GM18909 (cell line): ENCODE measurements around the gene TBC1D8.
A peak's percentile ranks its signal among the peaks of the same experiment; 100 is the strongest.

ENCODE experiments used
- ATAC-seq: cut with Tn5 transposase; IDR thresholded peaks from one replicate; pipeline ENCODE4 v1.9.1; 2021; ENCODE audit warnings: mild to moderate bottlenecking; ENCODE audit not compliant: unreplicated experiment, poor library complexity

Gene TBC1D8

GRCh38 chr2:101038455-101039255 is 112.5 kb downstream of the TBC1D8 start:
- no peak for ATAC-seq

GRCh38 chr2:101037161-101037755 is 113.9 kb downstream of the TBC1D8 start:
- no peak for ATAC-seq

- no peak for ATAC-seq
Measured at GRCh38 chr2:101036562-101036961, 114.6 kb downstream of the TBC1D8 start.

GRCh38 chr2:101032084-101032776 is 119.0 kb downstream of the TBC1D8 start:
- no peak for ATAC-seq

GRCh38 chr2:101030866-101031554 is 120.2 kb downstream of the TBC1D8 start:
- no peak for ATAC-seq

- no peak for ATAC-seq
Measured at GRCh38 chr2:101027852-101028251, 123.3 kb downstream of the TBC1D8 start.

- ATAC-seq, result no peak
Measured at GRCh38 chr2:101026923-101027469, 124.2 kb downstream of the TBC1D8 start.

- no peak for ATAC-seq
Measured at GRCh38 chr2:101026253-101026701, 124.9 kb downstream of the TBC1D8 start.

- ATAC-seq, result no peak
Measured at GRCh38 chr2:101025561-101025960, 125.6 kb downstream of the TBC1D8 start.

GRCh38 chr2:101023327-101024107 is 127.7 kb downstream of the TBC1D8 start:
- no peak for ATAC-seq

GRCh38 chr2:101022221-101022620 is 129.0 kb downstream of the TBC1D8 start:
- no peak for ATAC-seq

GRCh38 chr2:101018934-101019333 is 132.2 kb downstream of the TBC1D8 start:
- no peak for ATAC-seq

- ATAC-seq, result no peak
Measured at GRCh38 chr2:101017371-101017770, 133.8 kb downstream of the TBC1D8 start.

- no peak for ATAC-seq
Measured at GRCh38 chr2:101014264-101014857, 136.8 kb downstream of the TBC1D8 start.

- ATAC-seq, result peak; percentile 5
Measured at GRCh38 chr2:101012706-101013181, 138.4 kb downstream of the TBC1D8 start.

- peak; percentile 85 for ATAC-seq
Measured at GRCh38 chr2:101012054-101012705, 139.0 kb downstream of the TBC1D8 start.

- ATAC-seq, result no peak
Measured at GRCh38 chr2:101011152-101011551, 140.0 kb downstream of the TBC1D8 start.
